SK-N-SH (cell line): ENCODE measurements around the gene TEAD2. TPM values are rescaled to one million over a fixed set of nuclear protein-coding genes. Genes with fewer than 3 reads are reported as not detected.
"Not testable (repeated sequence)": the region's sequence is repeated elsewhere in the genome, so short reads cannot be mapped to it uniquely, and the experiment has no call there.

Experiments used
- CTCF ChIA-PET: fragments of 300-600, 350-600 bp; formaldehyde crosslinking; extraction: SDS; loops from one replicate; lab custom pipeline; 2021; lab: Yijun Ruan, JAX
- POLR2A ChIA-PET: fragments of 350-600 bp; sonication (Branson Sonifier 250); formaldehyde crosslinking; extraction: SDS; loops from one replicate; lab custom pipeline; 2020; ENCODE audit warnings: antibody characterized with exemption, inconsistent platforms; lab: Yijun Ruan, JAX
- DNase-seq: peaks from one replicate; pipeline ENCODE4 v3.0.0; 2012
- H2AFZ ChIP-seq: fragments of 200-600 bp; sonication (generic); 2 replicates; pipeline ENCODE4 v1.8.1; 2016; ENCODE audit warnings: antibody characterized with exemption, mild to moderate bottlenecking, low read depth
- H3F3A ChIP-seq: fragments of 200-600 bp; sonication (generic); replicated peaks from 2 replicates; pipeline ENCODE3; 2016; ENCODE audit warnings: antibody characterized with exemption, mild to moderate bottlenecking; ENCODE audit not compliant: insufficient read depth
- H3K27ac ChIP-seq, 2 experiments: fragments of 200-500 bp in 1 of 2; fragments of 200-600 bp in 1 of 2; sonication (Bioruptor generic) in 1 of 2; sonication (generic), shearing (Covaris generic) in 1 of 2; 2 replicates each; pipeline versions ENCODE4 v1.5.1 to v1.6.1; 2014 to 2016; ENCODE audit warnings: low read depth in 2 of 2, inconsistent platforms in 1 of 2, low read length in 1 of 2, mild to moderate bottlenecking in 1 of 2, mixed read lengths in 1 of 2
- H3K27me3 ChIP-seq: fragments of 200-600 bp; sonication (generic), shearing (Covaris generic); 2 replicates; pipeline ENCODE4 v1.6.1; 2016; ENCODE audit warnings: mixed run types; ENCODE audit not compliant: insufficient read depth
- H3K36me3 ChIP-seq, 2 experiments: fragments of 200-500 bp in 1 of 2; fragments of 200-600 bp in 1 of 2; sonication (Bioruptor generic) in 1 of 2; sonication (generic) in 1 of 2; replicated peaks in 1 of 2; 2 replicates each; pipeline versions ENCODE3 to v1.5.1; 2014 to 2016; ENCODE audit warnings: low read length in 1 of 2, mild to moderate bottlenecking in 1 of 2; ENCODE audit not compliant: insufficient read depth in 2 of 2, control insufficient read depth in 1 of 2
- H3K4me1 ChIP-seq, 2 experiments: fragments of 200-500 bp in 1 of 2; fragments of 200-600 bp in 1 of 2; sonication (Bioruptor generic) in 1 of 2; sonication (generic), shearing (Covaris generic) in 1 of 2; 2 replicates each; pipeline versions ENCODE4 v1.5.1 to v1.6.1; 2014 to 2016; ENCODE audit warnings: low read depth in 1 of 2, low read length in 1 of 2, mixed run types in 1 of 2; ENCODE audit not compliant: insufficient read depth in 2 of 2, control insufficient read depth in 1 of 2
- H3K4me2 ChIP-seq: fragments of 200-600 bp; sonication (generic), shearing (Covaris generic); 2 replicates; pipeline ENCODE4 v1.6.1; 2017; ENCODE audit warnings: mixed run types
- H3K4me3 ChIP-seq, 2 experiments: fragments of 200-500 bp in 1 of 2; fragments of 200-600 bp in 1 of 2; sonication (Bioruptor generic) in 1 of 2; sonication (generic), shearing (Covaris generic) in 1 of 2; 2 replicates each; pipeline versions ENCODE4 v1.5.1 to v1.8.1; 2014 to 2016; ENCODE audit warnings: low read depth in 2 of 2, inconsistent platforms in 1 of 2, low read length in 1 of 2, mild to moderate bottlenecking in 1 of 2, mixed read lengths in 1 of 2, moderate library complexity in 1 of 2
- H3K79me2 ChIP-seq: fragments of 200-600 bp; sonication (generic); 2 replicates; pipeline ENCODE4 v1.8.1; 2017; ENCODE audit warnings: mild to moderate bottlenecking; ENCODE audit not compliant: insufficient read depth
- H3K9ac ChIP-seq: fragments of 200-600 bp; sonication (generic); 2 replicates; pipeline ENCODE4 v1.6.1; 2017; ENCODE audit warnings: mixed run types
- H3K9me2 ChIP-seq: fragments of 200-600 bp; sonication (generic); 2 replicates; pipeline ENCODE4 v1.6.1; 2017; ENCODE audit warnings: mixed run types
- H3K9me3 ChIP-seq: fragments of 200-600 bp; sonication (generic); 2 replicates; pipeline ENCODE4 v1.6.1; 2017; ENCODE audit warnings: mixed run types, mild to moderate bottlenecking, moderate library complexity
- H4K20me1 ChIP-seq: fragments of 200-600 bp; sonication (generic); 2 replicates; pipeline ENCODE4 v1.6.1; 2017; ENCODE audit warnings: mild to moderate bottlenecking, mixed run types; ENCODE audit not compliant: insufficient read depth
- CHD2 ChIP-seq: fragments of 150-350 bp; IDR thresholded peaks from 2 replicates; pipeline ENCODE4 v1.6.1; 2018; ENCODE audit warnings: low read length; ENCODE audit not compliant: partially characterized antibody
- EZH2phosphoT487 ChIP-seq: fragments of 200-600 bp; sonication (generic); IDR thresholded peaks from 2 replicates; pipeline ENCODE4 v1.6.1; 2017; ENCODE audit warnings: low read depth, mixed run types, mild to moderate bottlenecking, antibody characterized with exemption, moderate library complexity, borderline replicate concordance
- FOSL2 ChIP-seq: IDR thresholded peaks from 2 replicates; pipeline ENCODE4 v1.4.0; 2012; ENCODE audit warnings: low read depth, mild to moderate bottlenecking, moderate library complexity, borderline replicate concordance
- FOXJ3 ChIP-seq: sonication (generic); formaldehyde crosslinking; IDR thresholded peaks from 2 replicates; pipeline ENCODE4 v1.5.1; 2020; ENCODE audit warnings: mild to moderate bottlenecking, missing genetic modification reagents
- FOXM1 ChIP-seq: IDR thresholded peaks from 2 replicates; pipeline ENCODE4 v1.4.0; 2012; ENCODE audit warnings: low read depth, mild to moderate bottlenecking
- JUND ChIP-seq: IDR thresholded peaks from 2 replicates; pipeline ENCODE4 v1.4.0; 2012
- MAX ChIP-seq: IDR thresholded peaks from 2 replicates; pipeline ENCODE4 v1.4.0; 2012; ENCODE audit warnings: low read depth
- MEF2A ChIP-seq: IDR thresholded peaks from 2 replicates; pipeline ENCODE4 v1.4.0; 2012; ENCODE audit warnings: low read depth, borderline replicate concordance
- MXI1 ChIP-seq: IDR thresholded peaks from 2 replicates; pipeline ENCODE4 v1.6.1; 2012; ENCODE audit warnings: mild to moderate bottlenecking, low read depth, low read length, improper control_type of control experiment
- POLR2AphosphoS5 ChIP-seq: IDR thresholded peaks from 2 replicates; pipeline ENCODE4 v1.6.1; 2012; ENCODE audit warnings: low read depth, low read length
- RCOR1 ChIP-seq: fragments of 150-350 bp; IDR thresholded peaks from 2 replicates; pipeline ENCODE4 v1.6.1; 2017; ENCODE audit warnings: antibody characterized with exemption, low read length
- RFX5 ChIP-seq: IDR thresholded peaks from 2 replicates; pipeline ENCODE4 v1.6.1; 2012; ENCODE audit warnings: mild to moderate bottlenecking, improper control_type of control experiment, low read length
- SMC3 ChIP-seq: IDR thresholded peaks from 2 replicates; pipeline ENCODE4 v1.6.1; 2012; ENCODE audit warnings: low read depth, low read length, improper control_type of control experiment
- WGBS: methylation state at CpG from one replicate; pipeline ENCODE4 v1.1.6; 2017; ENCODE audit warnings: low lambda C conversion rate; 5-methylcytosine and 5-hydroxymethylcytosine counted together
- polyA plus RNA-seq, 3 experiments: library from polyadenylated mRNA; depleted of rRNA; stranded (reverse); fragments of >200 nt; gene quantifications; 2 replicates each; pipeline ENCODE4 v1.2.3, GENCODE V29; 2012
- TF ChIP-seq, protein P1 (sequence below): fragments of 150-350 bp; IDR thresholded peaks from 2 replicates; pipeline ENCODE4 v1.6.1; 2016; ENCODE audit warnings: mild to moderate bottlenecking, low read depth, low read length

The TEAD2 gene
- polyA plus RNA-seq, 1 of the 3 experiments (the other 2 are of a cell fraction) = 27.9 TPM

DNA sequence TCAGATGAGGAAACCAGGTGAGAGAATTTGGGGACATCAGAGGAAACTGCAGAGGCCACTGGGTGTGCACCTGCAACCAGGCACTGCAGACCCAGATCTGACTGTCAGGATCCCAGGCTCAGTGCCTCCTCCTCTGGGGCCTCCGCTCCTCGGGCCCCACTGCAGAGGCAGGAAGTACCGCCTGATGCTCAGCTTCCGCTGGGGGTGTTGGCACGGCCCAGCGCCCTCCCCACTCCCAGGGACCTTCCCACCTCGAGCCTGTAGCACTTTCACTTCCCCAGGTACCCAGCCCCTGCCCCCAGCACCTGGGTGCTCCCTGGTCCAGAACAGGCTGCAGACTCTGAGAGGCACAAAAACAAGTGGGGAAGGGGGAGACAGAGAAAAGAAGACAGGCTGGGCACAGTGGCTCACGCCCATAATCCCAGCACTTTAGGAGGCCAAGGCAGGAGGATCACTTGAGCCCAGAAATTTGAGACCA lies 28.4 kb downstream of the TEAD2 start:
- TF ChIP-seq POLR2AphosphoS5 (0 out of 2 replicates have a peak, but pooled peaks have one; percentile 2), SMC3 (no peak), JUND (no peak)
- TF ChIP-seq, all 33 proteins: peak for 1
- H3K79me2 ChIP-seq = no peaks in the 10 kb centered on the region
- no peak overlapping the region for H3K27ac ChIP-seq
- no peak overlapping the region for H2AFZ ChIP-seq
- no peak overlapping the region for H3K4me3 ChIP-seq
- ChIA-PET CTCF (interaction anchor here (1.1 to 1.2 kb wide), 2 partner anchors 33 to 108 kb away, joined by 3 read pairs; no protein-coding TSS in a partner anchor), POLR2A (no interaction called here)
- no peak overlapping the region for H3K9ac ChIP-seq
- peaks cover 2% of the 10 kb centered on the region; the same call in 1 of the 2 replicates for H4K20me1 ChIP-seq
- no peak overlapping the region for H3K4me2 ChIP-seq
- no peaks in the 10 kb centered on the region for H3K9me2 ChIP-seq
- peaks cover 0 to 6% of the 10 kb centered on the region in 2 experiments for H3K36me3 ChIP-seq
- DNase-seq = no peak
- 49% methylated on average over 5 of the region's 8 CpGs for WGBS
- no peaks in the 10 kb centered on the region for H3K27me3 ChIP-seq
- H3F3A ChIP-seq = peaks cover 2% of the 10 kb centered on the region
- H3K9me3 ChIP-seq = no peaks in the 10 kb centered on the region
- H3K4me1 ChIP-seq = peaks cover 0 to 3% of the 10 kb centered on the region in 2 experiments; a peak in 1 of 4 replicates

GRCh38 chr19:49333418-49333805 lies 28.8 kb downstream of the TEAD2 start:
- peaks cover 0 to 10% of the 10 kb centered on the region in 2 experiments for H3K36me3 ChIP-seq
- no peak overlapping the region for H3K27ac ChIP-seq
- DNase-seq = no peak
- peaks cover 2% of the 10 kb centered on the region for H3F3A ChIP-seq
- TF ChIP-seq, protein P1, sequence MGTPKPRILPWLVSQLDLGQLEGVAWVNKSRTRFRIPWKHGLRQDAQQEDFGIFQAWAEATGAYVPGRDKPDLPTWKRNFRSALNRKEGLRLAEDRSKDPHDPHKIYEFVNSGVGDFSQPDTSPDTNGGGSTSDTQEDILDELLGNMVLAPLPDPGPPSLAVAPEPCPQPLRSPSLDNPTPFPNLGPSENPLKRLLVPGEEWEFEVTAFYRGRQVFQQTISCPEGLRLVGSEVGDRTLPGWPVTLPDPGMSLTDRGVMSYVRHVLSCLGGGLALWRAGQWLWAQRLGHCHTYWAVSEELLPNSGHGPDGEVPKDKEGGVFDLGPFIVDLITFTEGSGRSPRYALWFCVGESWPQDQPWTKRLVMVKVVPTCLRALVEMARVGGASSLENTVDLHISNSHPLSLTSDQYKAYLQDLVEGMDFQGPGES = no peak
- TF ChIP-seq POLR2AphosphoS5 (no peak), CHD2 (no peak), FOXM1 (no peak), RFX5 (no peak), MAX (no peak), RCOR1 (no peak), MEF2A (no peak), EZH2phosphoT487 (no peak), MXI1 (no peak), FOSL2 (no peak), FOXJ3 (CRISPR knock-in tag) (no peak)
- TF ChIP-seq, all 33 proteins: peak for 0
- Histone ChIP-seq H3K79me2 (no peaks in the 10 kb centered on the region), H3K4me1 (no peaks in the 10 kb centered on the region; a peak in 1 of 4 replicates), H3K9me3 (no peaks in the 10 kb centered on the region), H3K9me2 (no peaks in the 10 kb centered on the region), H3K4me2 (no peak overlapping the region), H3K4me3 (no peak overlapping the region), H3K9ac (no peak overlapping the region), H4K20me1 (peaks cover 2% of the 10 kb centered on the region; the same call in 1 of the 2 replicates), H3K27me3 (no peaks in the 10 kb centered on the region), H2AFZ (no peak overlapping the region)
- WGBS = 49% methylated on average over 3 of the region's 3 CpGs
- ChIA-PET CTCF (interaction anchor here (1.1 to 1.2 kb wide), 2 partner anchors 32 to 108 kb away, joined by 3 read pairs; no protein-coding TSS in a partner anchor), POLR2A (no interaction called here)

DNA sequence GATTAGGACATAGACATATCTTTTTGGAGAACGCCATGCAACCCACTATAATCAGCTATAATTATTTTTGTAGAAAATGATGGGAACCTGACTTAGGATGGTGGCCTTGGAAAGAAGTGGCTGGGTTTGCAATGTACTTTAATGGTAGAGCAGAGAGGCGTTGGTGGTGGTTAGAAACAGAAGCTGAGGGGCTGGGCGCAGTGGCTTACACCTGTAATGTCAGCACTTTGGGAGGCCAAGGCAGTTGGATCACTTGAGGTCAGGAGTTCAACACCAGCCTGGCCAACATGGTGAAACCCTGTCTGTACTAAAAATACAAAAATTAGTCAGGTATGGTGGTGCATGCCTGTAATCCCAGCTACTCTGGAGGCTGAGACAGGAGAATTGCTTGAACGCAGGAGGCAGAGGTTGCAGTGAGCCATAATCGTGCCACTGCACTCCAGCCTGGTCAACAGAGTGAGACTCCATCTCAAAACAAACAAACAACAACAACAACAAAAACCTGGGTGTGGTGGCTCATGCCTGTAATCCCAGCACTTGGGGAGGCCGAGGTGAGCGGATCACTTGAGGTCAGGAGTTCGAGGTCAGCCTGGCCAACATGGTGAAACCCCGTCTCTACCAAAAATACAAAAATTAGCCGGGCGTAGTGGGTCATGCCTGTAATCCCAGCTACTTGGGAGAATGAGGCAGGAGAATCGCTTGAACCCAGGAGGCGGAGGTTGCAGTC lies 29.4 kb downstream of the TEAD2 start:
- H3K9me3 ChIP-seq, H3K4me3 ChIP-seq, H3F3A ChIP-seq, H2AFZ ChIP-seq, H3K27ac ChIP-seq, DNase-seq, CTCF ChIA-PET, H3K79me2 ChIP-seq, H3K9ac ChIP-seq, H3K4me1 ChIP-seq, H4K20me1 ChIP-seq, H3K4me2 ChIP-seq, H3K9me2 ChIP-seq, H3K27me3 ChIP-seq: not testable (repeated sequence)
- POLR2A ChIA-PET = interaction anchor here (0.6 kb wide), 1 partner anchor 80 kb away, joined by 5 read pairs; no protein-coding TSS in a partner anchor
- WGBS = 63% methylated on average over 13 of the region's 13 CpGs
- H3K36me3 ChIP-seq = peaks cover 0 to 16% of the 10 kb centered on the region in 2 experiments
